T-cell (primary cell): ENCODE measurements around the gene SPRING1. TPM values are rescaled to one million over a fixed set of nuclear protein-coding genes. Genes with fewer than 3 reads are reported as not detected.

Source experiments
- ATAC-seq, 4 experiments: fragments of 200-7000 bp in 3 of 4; fragments of 150-1000 bp in 1 of 4; cut with Tn5 transposase; replicated peaks in 1 of 4; 1 replicate in 3 of 4; 2 replicates in 1 of 4; pipeline ENCODE4 v1.10.0; 2021; ENCODE audit warnings: moderate library complexity in 3 of 4, mild to moderate bottlenecking in 2 of 4, moderate number of reproducible peaks in 1 of 4
- CTCF ChIA-PET, 2 donors: fragments of 300-600 bp; sonication (Branson Sonifier 250); formaldehyde crosslinking; loops; one replicate each; lab custom pipeline; 2022; ENCODE audit warnings: antibody characterized with exemption in 2 of 2; lab: Charles Lee
- POLR2A ChIA-PET, 2 donors: fragments of 300-600 bp; sonication (Branson Sonifier 250); formaldehyde crosslinking; loops; one replicate each; lab custom pipeline; 2022; ENCODE audit warnings: antibody characterized with exemption in 2 of 2; lab: Charles Lee
- DNase-seq, 35 experiments: peaks; one replicate each; pipeline versions ENCODE4 v3.0.0 to v3.0.0-alpha.2; 2013 to 2023
- H3K27ac ChIP-seq: one replicate; pipeline ENCODE4 v1.5.1; 2013; ENCODE audit warnings: low read length
- H3K27me3 ChIP-seq, 2 experiments: replicated peaks in 1 of 2; 1 replicate in 1 of 2; 2 replicates in 1 of 2; pipeline versions ENCODE4 v1.6.1 to v1.7.0; 2013; ENCODE audit warnings: low read length in 1 of 2, mixed read lengths in 1 of 2; ENCODE audit not compliant: control insufficient read depth in 2 of 2, insufficient read depth in 2 of 2; ENCODE audit errors: extremely low read depth in 1 of 2
- H3K36me3 ChIP-seq, 2 donors: 1 replicate in 1 of 2; 2 replicates in 1 of 2; pipeline versions ENCODE4 v1.6.1 to v1.7.0; 2013; ENCODE audit warnings: low read length in 1 of 2; ENCODE audit not compliant: control insufficient read depth in 2 of 2, insufficient read depth in 1 of 2; ENCODE audit errors: extremely low read depth in 1 of 2
- H3K4me1 ChIP-seq, 2 experiments: 1 replicate in 1 of 2; 2 replicates in 1 of 2; pipeline versions ENCODE4 v1.6.1 to v1.7.0; 2013; ENCODE audit warnings: low read length in 2 of 2, mixed read lengths in 1 of 2; ENCODE audit not compliant: insufficient read depth in 2 of 2, control insufficient read depth in 1 of 2; ENCODE audit errors: extremely low read depth in 1 of 2
- H3K4me3 ChIP-seq, 2 donors: 1 replicate in 1 of 2; 2 replicates in 1 of 2; pipeline versions ENCODE4 v1.5.1 to v1.7.0; 2013; ENCODE audit warnings: mild to moderate bottlenecking in 2 of 2, low read length in 1 of 2, moderate library complexity in 1 of 2; ENCODE audit not compliant: control insufficient read depth in 1 of 2; ENCODE audit errors: extremely low read depth in 1 of 2
- H3K9me3 ChIP-seq: 2 replicates; pipeline ENCODE4 v1.7.0; 2013
- H3K27ac Mint-ChIP-seq, 2 donors: one replicate each; pipeline ENCODE4 v1.8.0; 2020 to 2021; ENCODE audit warnings: mild to moderate bottlenecking in 2 of 2, mixed read lengths in 2 of 2
- H3K27me3 Mint-ChIP-seq, 2 donors: one replicate each; pipeline ENCODE4 v1.8.0; 2021 to 2022; ENCODE audit warnings: mixed read lengths in 2 of 2
- H3K36me3 Mint-ChIP-seq: one replicate; pipeline ENCODE4 v1.8.0; 2021; ENCODE audit warnings: mixed read lengths
- H3K4me1 Mint-ChIP-seq, 3 donors: one replicate each; pipeline ENCODE4 v1.8.0; 2020 to 2022; ENCODE audit warnings: mixed read lengths in 3 of 3, mild to moderate bottlenecking in 1 of 3
- H3K4me3 Mint-ChIP-seq, 3 donors: one replicate each; pipeline ENCODE4 v1.8.0; 2020 to 2022; ENCODE audit warnings: mild to moderate bottlenecking in 3 of 3, mixed read lengths in 3 of 3, moderate library complexity in 3 of 3
- H3K9me3 Mint-ChIP-seq, 3 donors: one replicate each; pipeline ENCODE4 v1.8.0; 2020 to 2022; ENCODE audit warnings: mixed read lengths in 3 of 3
- WGBS: methylation state at CpG from one replicate; pipeline ENCODE4 v1.1.5; 2013; ENCODE audit warnings: missing lambda C conversion rate; ENCODE audit not compliant: insufficient coverage; 5-methylcytosine and 5-hydroxymethylcytosine counted together
- total RNA-seq, 35 experiments: library from RNA in 6 of 35; stranded (reverse) in 6 of 35; fragments of 120-200 nt in 1 of 35; gene quantifications; one replicate each; pipeline versions ENCODE4 v1.2.1 to v1.2.4 and lab custom pipeline; 2013 to 2026

SPRING1 gene
- total RNA-seq, 5 donors from 2014 or later (not counting 1 experiment from before 2014, with no cell fraction given): 15.0 to 31.7 (median 30.9) TPM

GRCh38 chr12:116722245-116722644 is 15.6 kb downstream of the SPRING1 start:
- Mint-ChIP-seq H3K27me3 (no peaks in the 10 kb centered on the region), H3K4me1 (peaks cover 9 to 18% (median 15%) of the 10 kb centered on the region in 3 donors), H3K9me3 (no peaks in the 10 kb centered on the region), H3K27ac (peak overlapping the region in 1 of 2 donors; percentile 3), H3K4me3 (no peak overlapping the region), H3K36me3 (peaks cover 36% of the 10 kb centered on the region)
- Histone ChIP-seq H3K36me3 (peaks cover 5 to 55% of the 10 kb centered on the region in 2 donors), H3K27me3 (no peaks in the 10 kb centered on the region), H3K9me3 (no peaks in the 10 kb centered on the region), H3K4me1 (no peaks in the 10 kb centered on the region), H3K27ac (no peak overlapping the region), H3K4me3 (no peak overlapping the region)
- ChIA-PET CTCF (interaction anchor here in 1 of 2 donors (0.6 to 1.8 kb wide), 3 partner anchors 12 to 20 kb away, joined by 3 to 4 read pairs (median 3); no protein-coding TSS in a partner anchor), POLR2A (interaction anchor here in 1 of 2 donors (0.6 kb wide), 1 partner anchor 407 kb away, joined by 3 read pairs; no protein-coding TSS in a partner anchor)
- ATAC-seq (no peak), DNase-seq (no peak)

DNA sequence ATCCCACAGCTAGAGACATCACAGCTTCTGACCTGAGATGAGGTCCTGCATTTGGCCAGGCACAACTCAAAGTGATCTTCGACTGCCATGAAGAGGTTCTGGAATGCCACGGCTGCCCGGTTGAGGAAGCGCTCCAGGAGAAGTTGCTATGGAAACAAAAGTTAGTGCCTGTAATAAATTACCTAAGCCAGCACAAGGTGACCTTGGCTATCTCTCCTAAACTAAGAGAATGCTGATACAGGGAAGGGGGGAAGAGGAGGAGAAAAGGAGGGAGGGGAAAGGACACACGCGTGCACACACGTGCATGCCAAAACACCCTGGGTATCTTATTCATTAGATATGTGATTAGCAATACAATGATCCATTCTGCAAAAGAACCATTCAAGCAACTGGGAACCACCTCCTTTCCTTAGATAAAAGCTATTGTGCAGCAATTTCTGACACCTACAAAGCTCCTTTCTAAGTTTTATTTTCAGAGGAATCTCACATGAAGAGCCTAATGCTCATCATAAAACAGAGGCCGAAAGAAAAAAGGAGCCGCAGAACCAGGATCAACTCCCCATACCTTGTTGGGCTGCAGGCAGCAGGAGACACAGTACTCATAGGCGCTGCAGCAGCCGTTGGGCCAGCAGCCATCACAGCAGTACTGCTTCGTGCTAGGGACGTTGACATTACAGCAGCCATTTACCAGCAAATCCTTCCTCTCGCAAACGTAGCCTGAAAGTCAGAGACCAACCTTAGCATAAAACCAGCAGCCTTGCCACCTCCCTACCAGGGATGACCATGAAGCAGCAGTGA is 17.9 kb downstream of the SPRING1 start:
- ATAC-seq: no peak
- Histone ChIP-seq H3K27me3 (no peaks in the 10 kb centered on the region), H3K4me1 (no peaks in the 10 kb centered on the region), H3K27ac (no peak overlapping the region), H3K36me3 (peaks cover 8 to 76% of the 10 kb centered on the region in 2 donors), H3K9me3 (no peaks in the 10 kb centered on the region), H3K4me3 (no peak overlapping the region)
- H3K36me3 Mint-ChIP-seq: peaks cover 53% of the 10 kb centered on the region
- H3K9me3 Mint-ChIP-seq: no peaks in the 10 kb centered on the region
- no peaks in the 10 kb centered on the region for H3K27me3 Mint-ChIP-seq
- H3K4me3 Mint-ChIP-seq: no peak overlapping the region
- peaks cover 4 to 9% (median 6%) of the 10 kb centered on the region in 3 donors for H3K4me1 Mint-ChIP-seq
- no peak overlapping the region for H3K27ac Mint-ChIP-seq
- ChIA-PET POLR2A (no interaction called here), CTCF (interaction anchor here in 1 of 2 donors (1.3 kb wide), 1 partner anchor 10 kb away, joined by 5 read pairs; no protein-coding TSS in a partner anchor)
- WGBS: 94% methylated on average over 7 of the region's 15 CpGs
- DNase-seq: no peak

DNA sequence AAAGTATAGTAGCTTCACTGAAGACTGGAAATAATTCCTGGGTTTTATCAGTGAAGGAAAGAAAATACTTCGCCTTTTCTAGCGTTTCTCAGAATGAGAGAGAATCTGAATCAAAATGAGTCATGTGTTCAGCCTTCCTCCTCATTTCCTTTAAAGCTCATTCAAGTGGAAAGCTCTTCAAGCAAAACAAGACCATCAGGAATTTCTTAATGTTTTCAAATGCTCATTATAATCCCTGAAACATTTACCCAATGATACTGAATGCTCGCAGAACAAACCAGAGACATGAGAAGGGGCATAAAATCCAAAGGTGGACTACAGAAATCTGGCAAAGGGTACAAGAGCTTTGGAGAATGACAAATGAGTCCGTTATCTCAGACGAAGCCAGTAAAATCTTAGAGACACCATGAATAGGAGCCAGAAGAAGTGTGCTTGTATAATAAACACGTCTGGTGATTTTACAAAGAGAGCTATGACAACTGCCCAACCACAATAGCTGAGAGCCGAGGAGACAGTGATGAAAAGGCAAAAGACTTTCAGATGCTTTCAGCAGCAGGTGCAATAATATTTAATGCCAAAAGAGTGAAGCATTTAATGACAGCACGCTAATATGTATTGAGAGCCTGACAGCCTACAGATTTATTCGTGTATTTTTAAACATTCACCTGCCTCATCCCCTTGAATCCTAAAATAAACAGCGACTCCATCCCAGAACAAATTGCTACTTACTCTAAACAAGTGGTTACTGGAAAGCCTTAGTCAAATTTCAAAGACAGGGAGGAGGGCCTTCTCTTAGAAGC is 19.0 kb downstream of the SPRING1 start:
- Mint-ChIP-seq H3K9me3 (no peaks in the 10 kb centered on the region), H3K27ac (no peak overlapping the region), H3K36me3 (peaks cover 53% of the 10 kb centered on the region), H3K4me1 (peaks cover 4 to 9% (median 4%) of the 10 kb centered on the region in 3 donors), H3K4me3 (no peak overlapping the region), H3K27me3 (no peaks in the 10 kb centered on the region)
- ATAC-seq (no peak), DNase-seq (no peak)
- no peaks in the 10 kb centered on the region for H3K27me3 ChIP-seq
- no peak overlapping the region for H3K4me3 ChIP-seq
- ChIA-PET POLR2A (no interaction called here), CTCF (interaction anchor here in 1 of 2 donors (0.6 to 1.3 kb wide), 3 partner anchors 9 to 316 kb away, joined by 3 to 5 read pairs (median 3); no protein-coding TSS in a partner anchor)
- 100% methylated on average over 1 of the region's 10 CpGs for WGBS
- peaks cover 10 to 76% of the 10 kb centered on the region in 2 donors for H3K36me3 ChIP-seq
- no peaks in the 10 kb centered on the region for H3K9me3 ChIP-seq
- no peaks in the 10 kb centered on the region for H3K4me1 ChIP-seq
- no peak overlapping the region for H3K27ac ChIP-seq

GRCh38 chr12:116717466-116718437 is 20.1 kb downstream of the SPRING1 start:
- Histone ChIP-seq H3K27ac (no peak overlapping the region), H3K4me1 (no peaks in the 10 kb centered on the region), H3K9me3 (no peaks in the 10 kb centered on the region), H3K4me3 (no peak overlapping the region), H3K27me3 (no peaks in the 10 kb centered on the region), H3K36me3 (peaks cover 10 to 68% of the 10 kb centered on the region in 2 donors)
- ATAC-seq (no peak), DNase-seq (no peak)
- Mint-ChIP-seq H3K4me3 (no peak overlapping the region), H3K4me1 (peaks cover 1 to 5% (median 4%) of the 10 kb centered on the region in 3 donors), H3K9me3 (no peaks in the 10 kb centered on the region), H3K36me3 (peaks cover 51% of the 10 kb centered on the region), H3K27ac (peak overlapping the region in 1 of 2 donors; percentile 48), H3K27me3 (no peaks in the 10 kb centered on the region)
- ChIA-PET CTCF (interaction anchor here in 1 of 2 donors (0.5 kb wide), 1 partner anchor 88 kb away, joined by 5 read pairs; no protein-coding TSS in a partner anchor), POLR2A (no interaction called here)
- 97% methylated on average over 26 of the region's 27 CpGs for WGBS

DNA sequence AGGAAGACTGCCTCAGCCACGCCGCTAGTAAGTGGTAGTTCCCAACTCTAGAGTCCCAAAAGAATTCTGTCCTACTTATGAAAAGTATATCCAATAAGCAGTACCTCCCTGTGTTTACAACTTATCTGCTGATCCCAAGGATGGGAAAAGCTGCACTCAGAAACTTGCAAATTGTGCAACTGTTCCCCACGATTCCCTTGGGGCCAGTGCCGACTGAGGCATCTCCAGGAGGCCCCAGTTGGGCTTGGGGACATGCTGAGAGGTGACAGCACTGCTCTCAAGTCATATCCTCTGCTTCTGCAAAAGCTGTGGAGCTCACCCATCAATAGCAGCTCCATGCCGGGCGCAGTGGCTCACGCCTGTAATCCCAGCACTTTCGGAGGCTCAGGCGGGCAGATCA is 23.7 kb downstream of the SPRING1 start:
- DNase-seq (no peak), ATAC-seq (no peak)
- peaks cover 2 to 3% (median 2%) of the 10 kb centered on the region in 3 donors for H3K4me1 Mint-ChIP-seq
- WGBS: 100% methylated on average over 7 of the region's 9 CpGs
- no peak overlapping the region for H3K27ac Mint-ChIP-seq
- H3K4me3 Mint-ChIP-seq: no peak overlapping the region
- Histone ChIP-seq H3K4me1 (peaks cover 0 to 3% of the 10 kb centered on the region in 2 experiments), H3K36me3 (peaks cover 10 to 39% of the 10 kb centered on the region in 2 donors), H3K27me3 (peaks cover 0 to 3% of the 10 kb centered on the region in 2 experiments), H3K27ac (no peak overlapping the region), H3K4me3 (no peak overlapping the region), H3K9me3 (no peaks in the 10 kb centered on the region)
- ChIA-PET CTCF (no interaction called here), POLR2A (no interaction called here)
- no peaks in the 10 kb centered on the region for H3K9me3 Mint-ChIP-seq
- no peaks in the 10 kb centered on the region for H3K27me3 Mint-ChIP-seq
- H3K36me3 Mint-ChIP-seq: peaks cover 27% of the 10 kb centered on the region
